ENCODE data around the gene ICE2.

The ICE2 gene

GRCh38 chr15:60370869-60371136 lies 108.1 kb downstream of the ICE2 start:
- DNase-seq (ENCODE audit: low read depth) = no peak

- DNase-seq (ENCODE audit: low read depth) = no peak
These were observed 108.7 kb downstream of the ICE2 start for GRCh38 chr15:60370105-60370868.

- no peak for DNase-seq (ENCODE audit: low read depth)
These were observed 109.2 kb downstream of the ICE2 start for GRCh38 chr15:60369696-60370095.
